ENCODE data around the gene MMP15.

The MMP15 gene

DNA sequence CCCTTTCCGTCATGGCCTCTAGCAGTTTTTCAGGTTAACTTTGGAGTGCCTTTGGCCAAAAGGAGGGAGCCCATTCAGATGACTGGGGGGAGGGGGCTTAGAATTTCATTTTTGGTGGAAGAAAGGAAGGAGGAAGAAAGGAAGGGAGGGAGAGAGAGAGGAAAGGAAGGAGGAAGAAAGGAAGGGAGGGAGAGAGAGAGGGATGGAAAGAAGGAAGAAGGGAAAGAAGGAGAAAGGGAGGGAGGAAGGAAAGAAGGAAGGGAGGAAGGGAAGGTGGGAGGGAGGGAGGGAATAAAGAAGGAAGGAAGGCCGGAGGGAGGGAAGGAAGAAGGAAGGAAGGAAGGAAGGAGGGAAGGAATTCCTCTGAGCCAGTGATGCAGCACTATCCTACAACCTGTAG, 25.7 kb downstream of the MMP15 start:
- no peaks in the 10 kb centered on the region for H3K79me2 ChIP-seq (ENCODE audit: low read length)
- H3K9me3 ChIP-seq (ENCODE audit: insufficient read depth, low read length), result no peaks in the 10 kb centered on the region
- no peak overlapping the region for H3K9ac ChIP-seq (ENCODE audit: low read length)
- TF ChIP-seq, protein P1, sequence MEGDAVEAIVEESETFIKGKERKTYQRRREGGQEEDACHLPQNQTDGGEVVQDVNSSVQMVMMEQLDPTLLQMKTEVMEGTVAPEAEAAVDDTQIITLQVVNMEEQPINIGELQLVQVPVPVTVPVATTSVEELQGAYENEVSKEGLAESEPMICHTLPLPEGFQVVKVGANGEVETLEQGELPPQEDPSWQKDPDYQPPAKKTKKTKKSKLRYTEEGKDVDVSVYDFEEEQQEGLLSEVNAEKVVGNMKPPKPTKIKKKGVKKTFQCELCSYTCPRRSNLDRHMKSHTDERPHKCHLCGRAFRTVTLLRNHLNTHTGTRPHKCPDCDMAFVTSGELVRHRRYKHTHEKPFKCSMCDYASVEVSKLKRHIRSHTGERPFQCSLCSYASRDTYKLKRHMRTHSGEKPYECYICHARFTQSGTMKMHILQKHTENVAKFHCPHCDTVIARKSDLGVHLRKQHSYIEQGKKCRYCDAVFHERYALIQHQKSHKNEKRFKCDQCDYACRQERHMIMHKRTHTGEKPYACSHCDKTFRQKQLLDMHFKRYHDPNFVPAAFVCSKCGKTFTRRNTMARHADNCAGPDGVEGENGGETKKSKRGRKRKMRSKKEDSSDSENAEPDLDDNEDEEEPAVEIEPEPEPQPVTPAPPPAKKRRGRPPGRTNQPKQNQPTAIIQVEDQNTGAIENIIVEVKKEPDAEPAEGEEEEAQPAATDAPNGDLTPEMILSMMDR (IDR thresholded peaks at IDR 0.05; ENCODE audit: low read depth, low read length), result no peak
- TF ChIP-seq EZH2phosphoT487 (IDR thresholded peaks at IDR 0.05; ENCODE audit: low read depth), result no peak
- no peak overlapping the region for H3K4me2 ChIP-seq (ENCODE audit: low read length)
- no peaks in the 10 kb centered on the region for H3K36me3 ChIP-seq (replicated peaks; ENCODE audit: low read depth, low read length)
- no peaks in the 10 kb centered on the region for H3K4me1 ChIP-seq (ENCODE audit: low read length)
- no peak overlapping the region for H3K27ac ChIP-seq (ENCODE audit: low read length)
- no peak overlapping the region for H3K4me3 ChIP-seq (ENCODE audit: low read length)
- H2AFZ ChIP-seq (ENCODE audit: low read depth, low read length), result no peak overlapping the region
- H4K20me1 ChIP-seq (ENCODE audit: insufficient read depth, low read length), result no peaks in the 10 kb centered on the region
- H3K27me3 ChIP-seq (ENCODE audit: low read depth, low read length), result no peaks in the 10 kb centered on the region

DNA sequence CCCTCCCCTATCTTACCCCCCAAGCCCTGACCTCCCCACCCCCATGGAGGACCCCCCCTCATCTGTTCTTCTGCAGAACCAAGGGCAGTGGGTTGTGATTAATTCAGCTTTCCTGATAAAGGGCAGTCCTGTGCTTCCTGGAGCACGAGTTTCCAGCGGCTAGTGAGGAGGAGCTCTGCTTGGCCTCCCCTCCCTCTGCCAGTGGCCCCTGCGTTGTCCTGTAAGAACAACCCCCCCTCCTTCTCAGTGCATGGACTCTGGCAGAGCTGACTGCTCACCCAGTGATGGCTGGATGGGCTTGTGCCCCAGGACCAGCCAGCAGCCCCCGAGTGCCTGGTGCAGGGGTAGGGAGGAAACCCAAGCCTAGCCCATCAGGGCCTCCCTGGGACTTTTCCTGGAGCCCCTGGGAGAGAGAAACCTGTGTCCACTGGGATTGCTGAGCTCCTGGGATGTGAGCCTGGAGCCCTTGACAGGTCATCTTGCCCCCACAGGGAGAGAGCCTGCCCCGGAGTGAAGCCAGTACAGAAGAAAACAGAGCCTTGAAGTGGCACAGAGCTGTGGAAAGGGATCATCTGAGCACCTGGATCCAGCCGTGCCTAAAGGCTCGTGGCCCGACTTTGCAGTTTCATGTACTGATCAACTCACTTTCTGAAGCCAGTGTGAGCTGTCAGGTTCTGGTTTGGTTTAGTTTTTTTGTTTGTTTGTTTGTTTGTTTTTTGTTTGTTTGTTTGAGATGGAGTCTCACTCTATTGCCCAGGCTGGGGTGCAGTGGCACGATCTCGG, 26.5 kb downstream of the MMP15 start:
- no peaks in the 10 kb centered on the region for H3K9me3 ChIP-seq (ENCODE audit: insufficient read depth, low read length)
- no peaks in the 10 kb centered on the region for H3K79me2 ChIP-seq (ENCODE audit: low read length)
- no peaks in the 10 kb centered on the region for H4K20me1 ChIP-seq (ENCODE audit: insufficient read depth, low read length)
- 0 out of 2 replicates have a peak, but pooled peaks cover 3% of the 10 kb centered on the region for H3K27me3 ChIP-seq (ENCODE audit: low read depth, low read length)
- H3K27ac ChIP-seq (ENCODE audit: low read length), result no peak overlapping the region
- H3K4me2 ChIP-seq (ENCODE audit: low read length), result no peak overlapping the region
- no peak overlapping the region for H3K9ac ChIP-seq (ENCODE audit: low read length)
- H3K4me3 ChIP-seq (ENCODE audit: low read length), result no peak overlapping the region
- TF ChIP-seq EZH2phosphoT487 (IDR thresholded peaks at IDR 0.05; ENCODE audit: low read depth), result no peak
- TF ChIP-seq, protein P1 (IDR thresholded peaks at IDR 0.05; ENCODE audit: low read depth, low read length), result no peak
- H3K4me1 ChIP-seq (ENCODE audit: low read length), result no peaks in the 10 kb centered on the region
- no peaks in the 10 kb centered on the region for H3K36me3 ChIP-seq (replicated peaks; ENCODE audit: low read depth, low read length)
- H2AFZ ChIP-seq (ENCODE audit: low read depth, low read length), result no peak overlapping the region

DNA sequence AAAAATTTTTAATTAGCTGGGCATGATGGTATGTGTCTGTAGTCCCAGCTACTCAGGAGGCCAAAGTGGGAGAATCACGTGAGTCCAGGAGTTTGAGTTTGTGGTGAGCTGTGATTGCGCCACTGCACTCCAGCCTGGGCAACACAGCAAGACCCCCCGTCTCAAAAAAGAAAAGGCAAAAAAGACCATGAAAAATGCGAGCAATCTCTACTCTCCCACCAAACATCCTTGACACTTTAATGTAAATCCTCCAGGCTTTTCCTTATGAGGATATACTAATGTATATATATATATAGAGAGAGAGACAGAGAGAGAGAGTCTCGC, 28.1 kb downstream of the MMP15 start:
- Histone ChIP-seq H2AFZ (ENCODE audit: low read depth, low read length) (no peak overlapping the region), H3K36me3 (replicated peaks; ENCODE audit: low read depth, low read length) (no peaks in the 10 kb centered on the region), H4K20me1 (ENCODE audit: insufficient read depth, low read length) (no peaks in the 10 kb centered on the region), H3K27ac (ENCODE audit: low read length) (no peak overlapping the region), H3K4me2 (ENCODE audit: low read length) (no peak overlapping the region), H3K79me2 (ENCODE audit: low read length) (no peaks in the 10 kb centered on the region), H3K27me3 (ENCODE audit: low read depth, low read length) (peaks cover 16% of the 10 kb centered on the region), H3K9ac (ENCODE audit: low read length) (no peak overlapping the region), H3K4me1 (ENCODE audit: low read length) (no peaks in the 10 kb centered on the region), H3K9me3 (ENCODE audit: insufficient read depth, low read length) (no peaks in the 10 kb centered on the region), H3K4me3 (ENCODE audit: low read length) (no peak overlapping the region)
- TF ChIP-seq, protein P1 (IDR thresholded peaks at IDR 0.05; ENCODE audit: low read depth, low read length), result no peak
- TF ChIP-seq EZH2phosphoT487 (IDR thresholded peaks at IDR 0.05; ENCODE audit: low read depth), result no peak

DNA sequence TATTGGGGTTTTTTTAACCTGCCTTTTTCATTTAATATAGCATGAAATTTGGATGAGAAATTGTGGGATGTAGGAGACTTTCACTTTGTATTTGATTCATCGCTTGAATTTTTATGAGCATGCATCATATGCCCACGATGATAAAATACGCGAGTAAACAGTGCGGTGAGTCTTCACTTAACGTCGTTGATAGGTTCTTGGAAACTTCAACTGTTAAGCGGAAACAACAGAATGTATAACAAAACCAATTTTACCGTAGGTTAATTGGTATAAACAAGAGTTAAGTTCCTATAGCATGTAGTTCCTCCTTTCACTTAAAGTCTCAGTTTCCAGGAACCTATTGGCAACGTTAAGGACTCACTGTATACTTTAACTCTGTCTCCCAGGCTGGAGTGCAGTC, 28.7 kb downstream of the MMP15 start:
- Histone ChIP-seq H3K36me3 (replicated peaks; ENCODE audit: low read depth, low read length) (no peaks in the 10 kb centered on the region), H3K4me2 (ENCODE audit: low read length) (no peak overlapping the region), H3K4me3 (ENCODE audit: low read length) (no peak overlapping the region), H3K9ac (ENCODE audit: low read length) (no peak overlapping the region), H3K79me2 (ENCODE audit: low read length) (no peaks in the 10 kb centered on the region), H3K9me3 (ENCODE audit: insufficient read depth, low read length) (no peaks in the 10 kb centered on the region), H4K20me1 (ENCODE audit: insufficient read depth, low read length) (no peaks in the 10 kb centered on the region), H3K27ac (ENCODE audit: low read length) (no peak overlapping the region), H3K27me3 (ENCODE audit: low read depth, low read length) (peaks cover 16% of the 10 kb centered on the region), H3K4me1 (ENCODE audit: low read length) (no peaks in the 10 kb centered on the region), H2AFZ (ENCODE audit: low read depth, low read length) (no peak overlapping the region)
- TF ChIP-seq, protein P1 (IDR thresholded peaks at IDR 0.05; ENCODE audit: low read depth, low read length), result no peak
- no peak for TF ChIP-seq EZH2phosphoT487 (IDR thresholded peaks at IDR 0.05; ENCODE audit: low read depth)
